IPS-18c (cell line): Measurements from ENCODE around the gene ZNRF3.

ENCODE experiments used
- H3K4me3 ChIP-seq: 2 replicates; pipeline ENCODE4 v1.7.0; 2013; ENCODE audit warnings: low read depth, mild to moderate bottlenecking, low read length, moderate library complexity; ENCODE audit not compliant: insufficient read depth
- H3K9me3 ChIP-seq: one replicate; pipeline ENCODE4 v1.6.1; 2013; ENCODE audit warnings: mild to moderate bottlenecking, low read length, moderate library complexity; ENCODE audit not compliant: control insufficient read depth, insufficient read depth

ZNRF3 gene

GRCh38 chr22:29044657-29045176 is 161.3 kb downstream of the ZNRF3 start:
- no peaks in the 10 kb centered on the region for H3K9me3 ChIP-seq
- H3K4me3 ChIP-seq, result no peak overlapping the region

- no peak overlapping the region for H3K4me3 ChIP-seq
Observed at GRCh38 chr22:29048822-29049654, 165.7 kb downstream of the ZNRF3 start.

GRCh38 chr22:29049655-29050263 is 166.4 kb downstream of the ZNRF3 start:
- Histone ChIP-seq H3K4me3 (no peak overlapping the region), H3K9me3 (no peaks in the 10 kb centered on the region)

More at GRCh38 chr22:29048822-29049654, 165.7 kb downstream of the ZNRF3 start:
- no peaks in the 10 kb centered on the region for H3K9me3 ChIP-seq

GRCh38 chr22:29050457-29050856 is 167.1 kb downstream of the ZNRF3 start:
- H3K4me3 ChIP-seq, result no peak overlapping the region

GRCh38 chr22:29053048-29053702 is 169.8 kb downstream of the ZNRF3 start:
- H3K9me3 ChIP-seq, result no peaks in the 10 kb centered on the region
- no peak overlapping the region for H3K4me3 ChIP-seq

More at GRCh38 chr22:29050457-29050856, 167.1 kb downstream of the ZNRF3 start:
- H3K9me3 ChIP-seq, result no peaks in the 10 kb centered on the region

DNA sequence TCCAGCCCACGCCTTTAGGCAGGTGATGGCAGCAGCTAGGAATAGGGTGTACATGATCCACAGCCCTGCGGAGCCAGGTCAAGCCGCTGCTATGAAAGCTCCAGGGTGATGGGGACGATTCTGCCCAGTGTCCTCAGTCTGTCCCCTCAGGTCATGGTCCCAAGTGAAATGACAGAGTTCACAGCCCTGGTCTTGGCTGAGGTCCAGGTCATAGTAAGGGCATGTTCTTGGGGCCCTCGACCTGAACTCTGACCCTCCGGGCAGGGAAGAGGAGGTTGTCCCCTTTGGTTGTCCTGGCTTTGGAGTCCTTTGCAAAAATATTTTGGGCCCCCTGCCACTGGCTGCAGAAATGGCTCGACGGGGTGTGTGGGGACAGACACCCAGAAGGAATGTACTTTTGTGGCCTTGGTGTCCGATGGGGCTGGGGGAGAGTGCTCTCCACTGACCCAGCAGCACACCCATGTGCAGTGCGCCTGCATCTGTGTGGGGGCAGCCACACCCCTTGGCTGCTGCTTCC is 170.9 kb downstream of the ZNRF3 start:
- no peaks in the 10 kb centered on the region for H3K9me3 ChIP-seq
- no peak overlapping the region for H3K4me3 ChIP-seq

DNA sequence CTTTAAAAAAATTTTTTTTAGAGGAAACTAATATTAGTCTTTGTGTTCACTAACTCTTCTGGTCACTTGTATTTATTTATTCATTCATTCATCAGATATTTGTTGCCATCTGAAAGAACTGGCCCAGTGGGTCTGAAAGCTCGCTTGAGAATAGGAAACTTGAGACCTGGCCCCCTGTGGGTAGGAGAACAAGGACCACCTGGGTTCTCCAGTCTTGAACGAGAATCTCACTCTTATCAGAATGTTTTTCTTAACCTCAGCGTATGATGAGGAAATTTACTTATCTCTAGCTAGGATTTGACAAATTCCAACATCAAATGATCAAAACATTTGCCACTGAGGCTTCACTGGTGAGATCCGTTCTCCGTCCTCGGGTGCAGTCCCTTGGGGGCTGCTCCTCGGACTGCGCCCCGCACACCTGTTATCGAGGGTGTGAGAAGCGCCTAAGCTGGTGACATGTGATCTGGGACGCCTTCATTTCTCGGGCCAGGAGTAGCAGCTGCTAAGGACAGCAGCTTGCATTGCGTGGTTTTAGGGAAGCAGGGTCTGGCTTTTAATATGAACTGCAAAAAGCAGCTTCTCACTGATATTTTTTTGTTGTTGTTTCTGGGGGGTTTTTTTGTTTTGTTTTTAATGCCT is 171.9 kb downstream of the ZNRF3 start:
- Histone ChIP-seq H3K9me3 (no peaks in the 10 kb centered on the region), H3K4me3 (no peak overlapping the region)

GRCh38 chr22:29056472-29056871 is 173.1 kb downstream of the ZNRF3 start:
- no peaks in the 10 kb centered on the region for H3K9me3 ChIP-seq
- no peak overlapping the region for H3K4me3 ChIP-seq

DNA sequence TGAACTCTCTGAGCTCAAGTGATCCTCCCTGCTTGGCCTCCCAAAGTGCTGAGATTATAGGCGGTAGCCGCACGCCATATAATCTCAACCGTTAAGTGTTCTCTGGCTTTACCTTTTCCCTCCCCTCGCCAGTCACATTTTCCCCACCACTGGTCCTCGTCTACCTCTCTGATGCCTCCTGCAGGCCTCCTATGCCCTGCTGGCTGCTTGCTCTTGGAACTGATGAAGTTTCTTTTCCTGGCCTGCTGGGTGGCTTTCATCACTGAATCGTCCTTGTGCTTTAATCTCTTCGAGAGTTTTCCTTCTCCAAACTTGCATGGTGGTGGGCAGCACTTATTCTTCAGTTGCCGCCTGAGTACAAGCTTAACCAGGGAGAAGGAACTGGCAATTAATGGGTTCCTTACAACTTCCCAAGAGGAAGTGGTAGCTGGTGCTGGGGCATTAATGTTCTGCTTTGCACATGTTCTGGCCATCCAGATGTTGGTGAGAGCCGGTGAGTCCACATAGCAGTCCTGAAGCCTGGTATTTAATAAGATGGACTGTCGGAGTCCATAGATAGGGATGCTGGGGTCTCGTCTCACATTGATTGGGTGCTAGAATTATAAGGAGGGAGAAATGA is 177.0 kb downstream of the ZNRF3 start:
- no peak overlapping the region for H3K4me3 ChIP-seq
- no peaks in the 10 kb centered on the region for H3K9me3 ChIP-seq

DNA sequence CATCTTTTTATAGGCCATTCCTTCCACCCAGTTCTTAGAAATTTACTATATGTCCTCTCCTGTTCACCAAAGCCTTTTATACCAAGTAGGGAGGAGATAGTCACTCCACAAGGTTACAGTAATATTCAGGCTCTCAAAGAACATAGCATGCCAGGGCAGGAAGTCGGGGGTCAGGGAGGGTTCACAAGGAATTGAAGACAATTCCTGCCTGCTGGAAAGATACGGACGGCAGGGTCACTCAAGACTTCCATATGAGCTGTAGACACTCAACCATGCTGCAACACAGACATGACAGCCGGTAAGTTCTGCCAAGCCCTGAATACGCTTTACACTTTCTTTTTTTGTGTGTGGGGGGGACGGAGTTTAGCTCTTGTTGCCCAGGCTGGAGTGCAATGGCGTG is 177.6 kb downstream of the ZNRF3 start:
- Histone ChIP-seq H3K4me3 (no peak overlapping the region), H3K9me3 (no peaks in the 10 kb centered on the region)

DNA sequence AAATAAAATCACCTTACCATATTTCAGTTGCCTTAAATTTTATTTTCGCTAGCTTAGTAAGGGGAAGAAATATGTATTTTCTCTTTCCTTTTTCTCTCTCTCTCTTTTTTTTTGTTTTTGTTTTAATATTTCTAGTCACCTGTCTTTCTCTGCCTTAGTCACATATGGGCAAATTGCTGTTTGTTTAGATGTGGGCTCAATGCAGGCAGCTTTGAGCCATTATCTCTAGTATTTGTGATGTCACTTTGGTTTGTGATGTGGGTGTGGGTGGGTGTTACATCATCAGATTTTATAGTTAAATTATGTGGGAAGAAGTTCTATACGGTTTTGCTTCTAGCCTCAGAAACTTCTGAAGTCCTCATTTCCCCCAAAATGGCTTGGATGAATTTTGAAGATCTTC is 178.4 kb downstream of the ZNRF3 start, which contains the start of gene C22orf31:
TSS of gene C22orf31 (minus strand) at position 59 of the 400 bp plus-strand sequence. CDS start at position 20, 39 bp downstream.
- H3K4me3 ChIP-seq, result no peak within 1 kb of the TSS
- H3K9me3 ChIP-seq, result no peaks in the 10 kb centered on the region

DNA sequence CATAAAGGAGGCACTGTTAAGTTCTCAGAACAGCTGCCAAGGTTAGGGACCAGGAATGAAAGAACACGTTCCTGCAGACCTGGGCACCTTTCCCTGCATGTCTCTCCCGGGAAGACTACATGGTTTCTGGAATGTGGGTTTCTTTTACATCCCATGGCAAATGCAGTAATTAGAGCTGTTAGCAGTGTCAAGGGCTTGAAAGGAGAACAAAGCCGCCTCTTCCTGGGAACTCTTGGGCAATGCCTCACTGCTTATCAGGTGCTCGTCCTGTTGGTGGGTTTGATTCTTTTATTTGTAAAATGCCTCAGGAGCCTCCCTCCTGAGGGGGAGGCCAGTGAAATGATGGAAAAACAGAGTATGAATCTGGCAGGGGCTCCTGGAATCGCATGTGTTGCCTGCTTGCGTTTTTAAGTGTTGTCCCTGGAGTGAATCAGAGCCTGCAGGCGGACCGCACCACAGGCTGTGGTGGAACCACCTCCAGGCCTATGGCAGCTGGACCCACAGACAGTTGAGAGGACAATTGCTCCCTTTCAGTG is 179.0 kb downstream of the ZNRF3 start:
- H3K4me3 ChIP-seq, result no peak overlapping the region
- H3K9me3 ChIP-seq, result no peaks in the 10 kb centered on the region

DNA sequence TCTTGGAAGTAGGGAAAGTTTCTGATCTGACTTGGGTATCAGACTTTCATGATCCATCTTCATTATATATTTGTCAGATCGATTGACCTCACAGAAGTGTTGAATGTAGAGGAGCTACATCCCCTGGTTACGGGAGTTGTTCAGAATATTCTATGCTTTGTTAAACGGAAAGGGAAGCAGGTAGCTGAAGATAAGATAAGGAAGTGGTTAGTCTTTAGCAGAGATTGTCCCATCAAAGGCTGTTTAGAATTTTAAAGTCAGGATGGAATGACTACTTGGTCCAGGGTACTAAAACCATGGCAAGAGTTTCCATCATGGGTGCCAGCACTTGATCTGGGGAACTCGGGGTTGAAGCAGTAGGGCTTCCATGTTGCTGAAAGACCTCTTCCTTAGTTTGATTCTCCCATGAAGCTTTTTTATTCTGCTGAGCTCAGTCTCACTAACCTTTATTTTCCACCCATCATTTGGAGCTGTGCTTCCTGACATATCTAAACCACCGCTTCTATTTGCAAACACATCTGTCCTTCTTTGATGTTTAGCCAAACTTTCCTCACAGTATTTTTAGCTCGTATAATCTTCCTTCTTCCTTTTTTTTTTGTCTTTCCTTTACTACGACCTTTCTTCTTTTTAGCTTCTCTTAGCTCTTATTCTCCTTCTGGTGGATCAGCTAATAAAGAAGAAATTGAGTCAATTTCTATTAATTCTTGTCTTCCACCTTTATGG is 182.3 kb downstream of the ZNRF3 start:
- Histone ChIP-seq H3K4me3 (no peak overlapping the region), H3K9me3 (no peaks in the 10 kb centered on the region)

DNA sequence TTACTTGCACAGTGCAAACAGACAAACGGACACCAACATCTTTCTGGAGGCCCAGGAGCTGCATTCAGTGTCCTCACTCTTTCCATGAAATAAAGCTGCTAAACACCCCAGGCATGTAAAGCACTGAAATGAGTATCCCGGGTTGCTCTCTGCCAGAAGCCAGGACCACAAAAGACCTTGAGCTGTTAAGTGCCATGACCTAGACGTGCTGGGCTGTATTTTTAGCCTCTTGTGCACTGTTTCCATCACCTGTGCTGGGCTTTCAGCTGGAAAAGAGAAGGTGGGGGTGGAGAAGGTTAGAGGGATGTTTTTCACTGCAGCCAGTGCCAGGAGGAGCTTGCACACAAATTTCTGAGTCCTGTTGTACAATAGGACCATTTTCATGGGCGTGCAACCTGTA is 186.1 kb downstream of the ZNRF3 start:
- no peak overlapping the region for H3K4me3 ChIP-seq
- H3K9me3 ChIP-seq, result no peaks in the 10 kb centered on the region

DNA sequence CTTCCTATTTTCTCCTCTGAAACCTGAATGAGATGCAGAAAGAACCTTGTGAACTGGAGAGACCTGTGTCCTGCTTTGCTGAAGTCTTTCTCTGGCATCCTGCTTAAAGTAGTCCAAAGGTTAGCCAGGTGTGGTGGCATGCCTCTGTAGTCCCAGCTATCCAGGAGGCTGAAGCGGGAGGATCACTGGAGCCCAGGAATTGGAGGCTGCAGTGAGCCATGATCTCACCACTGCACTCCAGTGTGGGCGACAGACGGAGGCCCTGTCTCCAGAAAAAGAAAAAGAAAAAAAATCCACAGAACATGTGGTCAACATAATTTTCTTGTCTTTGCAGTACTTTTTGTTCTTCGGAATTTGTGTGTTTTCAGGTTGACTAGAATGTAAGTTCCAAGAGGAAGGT is 187.1 kb downstream of the ZNRF3 start:
- Histone ChIP-seq H3K9me3 (no peaks in the 10 kb centered on the region), H3K4me3 (no peak overlapping the region; the same call in 1 of the 2 replicates)
